ENCODE data around the gene LRP1B. TPM values are rescaled to one million over a fixed set of nuclear protein-coding genes. Genes with fewer than 3 reads are reported as not detected.

LRP1B gene
- total and polyA plus RNA-seq, 2 donors (not counting 1 experiment from before 2014, with no cell fraction given) = not detected

DNA sequence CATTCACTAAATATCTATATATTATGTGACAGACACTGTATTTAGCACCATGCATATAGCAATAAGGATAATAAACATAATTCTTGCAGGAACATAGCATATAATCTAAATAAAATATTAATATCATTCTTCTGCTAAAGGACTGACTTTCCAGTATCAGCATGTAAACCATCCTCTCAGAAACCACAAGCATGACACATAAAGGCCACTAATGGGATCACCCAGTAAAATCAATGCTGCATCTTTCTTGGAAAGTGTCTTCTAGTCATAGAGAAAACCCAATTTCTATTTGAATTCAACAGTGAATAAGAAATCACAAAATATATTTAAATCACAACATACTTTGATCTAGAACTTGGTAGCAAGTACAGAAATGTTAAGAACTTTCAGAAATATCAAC lies 5.8 kb upstream of the LRP1B start:
- Mint-ChIP-seq H3K4me3 (no peak overlapping the region), H3K27ac (no peak overlapping the region), H3K27me3 (peaks cover 17% of the 10 kb centered on the region), H3K9me3 (ENCODE audit: insufficient read depth) (no peaks in the 10 kb centered on the region), H3K4me1 (peaks cover under 1% of the 10 kb centered on the region)
- no peak overlapping the region for H3K9ac ChIP-seq (ENCODE audit: low read length)
- H3K4me1 ChIP-seq (ENCODE audit: control insufficient read depth in 2 of 2, insufficient read depth in 2 of 2, low read length in 2 of 2) = peaks cover 0 to 2% of the 10 kb centered on the region in 2 donors
- intact Hi-C loops (cut with micrococcal nuclease) = no loop called here
- H3K79me2 ChIP-seq (ENCODE audit: control insufficient read depth, insufficient read depth, low read length) = no peaks in the 10 kb centered on the region
- no peak overlapping the region for H3K27ac ChIP-seq (ENCODE audit: low read length in 2 of 2)
- DNase-seq (no peak), ATAC-seq (ENCODE audit: low read depth) (no peak)
- H4K20me1 ChIP-seq (ENCODE audit: control insufficient read depth, insufficient read depth, low read length, poor library complexity, severe bottlenecking) = no peaks in the 10 kb centered on the region
- H3K36me3 ChIP-seq (replicated peaks in 1 of 2; ENCODE audit: control extremely low read depth in 1 of 2, control insufficient read depth in 1 of 2, extremely low read depth in 1 of 2, insufficient read depth in 2 of 2, low read length in 1 of 2) = no peaks in the 10 kb centered on the region
- no peak for TF ChIP-seq EZH2 (IDR thresholded peaks at IDR 0.05; ENCODE audit: borderline replicate concordance, insufficient read depth, low read depth, low read length, poor library complexity, severe bottlenecking)
- TF ChIP-seq, protein P1, sequence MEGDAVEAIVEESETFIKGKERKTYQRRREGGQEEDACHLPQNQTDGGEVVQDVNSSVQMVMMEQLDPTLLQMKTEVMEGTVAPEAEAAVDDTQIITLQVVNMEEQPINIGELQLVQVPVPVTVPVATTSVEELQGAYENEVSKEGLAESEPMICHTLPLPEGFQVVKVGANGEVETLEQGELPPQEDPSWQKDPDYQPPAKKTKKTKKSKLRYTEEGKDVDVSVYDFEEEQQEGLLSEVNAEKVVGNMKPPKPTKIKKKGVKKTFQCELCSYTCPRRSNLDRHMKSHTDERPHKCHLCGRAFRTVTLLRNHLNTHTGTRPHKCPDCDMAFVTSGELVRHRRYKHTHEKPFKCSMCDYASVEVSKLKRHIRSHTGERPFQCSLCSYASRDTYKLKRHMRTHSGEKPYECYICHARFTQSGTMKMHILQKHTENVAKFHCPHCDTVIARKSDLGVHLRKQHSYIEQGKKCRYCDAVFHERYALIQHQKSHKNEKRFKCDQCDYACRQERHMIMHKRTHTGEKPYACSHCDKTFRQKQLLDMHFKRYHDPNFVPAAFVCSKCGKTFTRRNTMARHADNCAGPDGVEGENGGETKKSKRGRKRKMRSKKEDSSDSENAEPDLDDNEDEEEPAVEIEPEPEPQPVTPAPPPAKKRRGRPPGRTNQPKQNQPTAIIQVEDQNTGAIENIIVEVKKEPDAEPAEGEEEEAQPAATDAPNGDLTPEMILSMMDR (IDR thresholded peaks at IDR 0.05) = no peak
- no peaks in the 10 kb centered on the region for H3K9me3 ChIP-seq (ENCODE audit: control extremely low read depth in 1 of 3, control insufficient read depth in 2 of 3, insufficient read depth in 1 of 3, low read length in 2 of 3)
- POLR2A ChIA-PET = no interaction called here
- H3K4me3 ChIP-seq (ENCODE audit: control extremely low read depth in 1 of 5, extremely low read depth in 1 of 5, insufficient read depth in 1 of 5, low read depth in 2 of 5, low read length in 4 of 5) = no peak overlapping the region
- no peak overlapping the region for H2AFZ ChIP-seq (ENCODE audit: insufficient read depth, low read depth, low read length, poor library complexity, severe bottlenecking)
- H3K4me2 ChIP-seq (replicated peaks; ENCODE audit: low read depth, low read length, poor library complexity, severe bottlenecking) = no peak overlapping the region
- CTCF ChIA-PET = no interaction called here
- H3K27me3 ChIP-seq (replicated peaks in 1 of 4; ENCODE audit: control extremely low read depth in 1 of 4, control insufficient read depth in 3 of 4, insufficient read depth in 4 of 4, low read length in 3 of 4) = peaks cover 0 to 11% (median under 1%) of the 10 kb centered on the region in 4 experiments

DNA sequence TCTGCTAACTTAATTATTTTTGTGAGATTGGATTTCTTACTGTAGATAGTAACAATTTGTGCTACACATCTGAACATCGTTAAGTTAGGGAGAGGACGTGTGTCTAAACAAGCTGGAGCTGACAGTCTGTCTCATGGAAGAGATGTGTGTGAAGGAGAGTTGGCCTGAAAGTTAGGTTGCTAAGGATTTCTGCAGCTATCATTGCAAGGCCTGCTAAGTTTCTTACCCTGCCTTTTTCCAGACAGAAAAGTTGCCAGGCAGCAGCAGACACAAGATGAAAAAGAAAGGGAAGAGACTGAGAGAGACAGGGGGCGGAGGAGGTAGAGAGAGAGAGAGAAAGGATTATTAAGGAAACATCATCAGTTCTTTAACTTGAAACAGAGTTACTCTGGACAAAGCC lies 4.1 kb upstream of the LRP1B start:
- Histone ChIP-seq H3K79me2 (ENCODE audit: control insufficient read depth, insufficient read depth, low read length) (no peaks in the 10 kb centered on the region), H3K4me1 (ENCODE audit: control insufficient read depth in 2 of 2, insufficient read depth in 2 of 2, low read length in 2 of 2) (peaks cover 15 to 17% of the 10 kb centered on the region in 2 donors), H3K9ac (ENCODE audit: low read length) (no peak overlapping the region), H3K36me3 (replicated peaks in 1 of 2; ENCODE audit: control extremely low read depth in 1 of 2, control insufficient read depth in 1 of 2, extremely low read depth in 1 of 2, insufficient read depth in 2 of 2, low read length in 1 of 2) (no peaks in the 10 kb centered on the region), H3K9me3 (ENCODE audit: control extremely low read depth in 1 of 3, control insufficient read depth in 2 of 3, insufficient read depth in 1 of 3, low read length in 2 of 3) (no peaks in the 10 kb centered on the region), H4K20me1 (ENCODE audit: control insufficient read depth, insufficient read depth, low read length, poor library complexity, severe bottlenecking) (no peaks in the 10 kb centered on the region), H2AFZ (ENCODE audit: insufficient read depth, low read depth, low read length, poor library complexity, severe bottlenecking) (no peak overlapping the region), H3K4me3 (ENCODE audit: control extremely low read depth in 1 of 5, extremely low read depth in 1 of 5, insufficient read depth in 1 of 5, low read depth in 2 of 5, low read length in 4 of 5) (no peak overlapping the region), H3K4me2 (replicated peaks; ENCODE audit: low read depth, low read length, poor library complexity, severe bottlenecking) (no peak overlapping the region), H3K27ac (ENCODE audit: low read length in 2 of 2) (no peak overlapping the region), H3K27me3 (replicated peaks in 1 of 4; ENCODE audit: control extremely low read depth in 1 of 4, control insufficient read depth in 3 of 4, insufficient read depth in 4 of 4, low read length in 3 of 4) (peaks cover 0 to 17% (median 14%) of the 10 kb centered on the region in 4 experiments)
- Mint-ChIP-seq H3K9me3 (ENCODE audit: insufficient read depth) (no peaks in the 10 kb centered on the region), H3K4me1 (peaks cover 17% of the 10 kb centered on the region), H3K27me3 (peaks cover 33% of the 10 kb centered on the region), H3K4me3 (no peak overlapping the region), H3K27ac (no peak overlapping the region)
- CTCF ChIA-PET = no interaction called here
- DNase-seq (no peak), ATAC-seq (ENCODE audit: low read depth) (no peak)
- intact Hi-C loops (cut with micrococcal nuclease) = no loop called here
- POLR2A ChIA-PET = no interaction called here
- TF ChIP-seq EZH2 (IDR thresholded peaks at IDR 0.05; ENCODE audit: borderline replicate concordance, insufficient read depth, low read depth, low read length, poor library complexity, severe bottlenecking) = no peak
- WGBS (ENCODE audit: insufficient coverage) = 86% methylated on average over 2 of the region's 3 CpGs
